Suprapubic skin (tissue), 4 donors: ENCODE measurements around the gene OLA1.

Source experiments
- EP300 ChIP-seq: sonication (generic); formaldehyde crosslinking; IDR thresholded peaks from one replicate; pipeline ENCODE4 v1.6.1; 2017; ENCODE audit warnings: antibody characterized with exemption
- POLR2A ChIP-seq, 2 donors: fragments of 450-650 bp; IDR thresholded peaks; one replicate each; pipeline ENCODE4 v1.6.1; 2017; ENCODE audit warnings: antibody characterized with exemption in 2 of 2, mild to moderate bottlenecking in 2 of 2, moderate library complexity in 2 of 2
- POLR2AphosphoS5 ChIP-seq, 3 donors: sonication (generic); formaldehyde crosslinking; IDR thresholded peaks; one replicate each; pipeline ENCODE4 v1.6.1; 2017; ENCODE audit warnings: antibody characterized with exemption in 3 of 3
- TF ChIP-seq, protein P1 (sequence below), 2 donors: fragments of 200-600 bp in 1 of 2; fragments of 450-650 bp in 1 of 2; sonication (generic) in 1 of 2; IDR thresholded peaks; one replicate each; pipeline ENCODE4 v1.5.1; 2016 to 2019; ENCODE audit warnings: antibody characterized with exemption in 2 of 2, mild to moderate bottlenecking in 1 of 2, moderate library complexity in 1 of 2

GRCh38 chr2:174286172-174286571 lies 37.8 kb upstream of the OLA1 start:
- no peak for TF ChIP-seq POLR2A (IDR thresholded peaks at IDR 0.05)
- TF ChIP-seq, protein P1, sequence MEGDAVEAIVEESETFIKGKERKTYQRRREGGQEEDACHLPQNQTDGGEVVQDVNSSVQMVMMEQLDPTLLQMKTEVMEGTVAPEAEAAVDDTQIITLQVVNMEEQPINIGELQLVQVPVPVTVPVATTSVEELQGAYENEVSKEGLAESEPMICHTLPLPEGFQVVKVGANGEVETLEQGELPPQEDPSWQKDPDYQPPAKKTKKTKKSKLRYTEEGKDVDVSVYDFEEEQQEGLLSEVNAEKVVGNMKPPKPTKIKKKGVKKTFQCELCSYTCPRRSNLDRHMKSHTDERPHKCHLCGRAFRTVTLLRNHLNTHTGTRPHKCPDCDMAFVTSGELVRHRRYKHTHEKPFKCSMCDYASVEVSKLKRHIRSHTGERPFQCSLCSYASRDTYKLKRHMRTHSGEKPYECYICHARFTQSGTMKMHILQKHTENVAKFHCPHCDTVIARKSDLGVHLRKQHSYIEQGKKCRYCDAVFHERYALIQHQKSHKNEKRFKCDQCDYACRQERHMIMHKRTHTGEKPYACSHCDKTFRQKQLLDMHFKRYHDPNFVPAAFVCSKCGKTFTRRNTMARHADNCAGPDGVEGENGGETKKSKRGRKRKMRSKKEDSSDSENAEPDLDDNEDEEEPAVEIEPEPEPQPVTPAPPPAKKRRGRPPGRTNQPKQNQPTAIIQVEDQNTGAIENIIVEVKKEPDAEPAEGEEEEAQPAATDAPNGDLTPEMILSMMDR (IDR thresholded peaks at IDR 0.05) = no peak
- no peak for TF ChIP-seq POLR2AphosphoS5 (IDR thresholded peaks at IDR 0.05)
- no peak for TF ChIP-seq EP300
